ENCODE results near the gene ASB8. TPM values are rescaled to one million over a fixed set of nuclear protein-coding genes. Genes with fewer than 3 reads are reported as not detected.

Gene ASB8
- total RNA-seq, 3 donors from 2014 or later (not counting 1 experiment from before 2014, with no cell fraction given) = 62.9 to 73.8 (median 71.3) TPM

DNA sequence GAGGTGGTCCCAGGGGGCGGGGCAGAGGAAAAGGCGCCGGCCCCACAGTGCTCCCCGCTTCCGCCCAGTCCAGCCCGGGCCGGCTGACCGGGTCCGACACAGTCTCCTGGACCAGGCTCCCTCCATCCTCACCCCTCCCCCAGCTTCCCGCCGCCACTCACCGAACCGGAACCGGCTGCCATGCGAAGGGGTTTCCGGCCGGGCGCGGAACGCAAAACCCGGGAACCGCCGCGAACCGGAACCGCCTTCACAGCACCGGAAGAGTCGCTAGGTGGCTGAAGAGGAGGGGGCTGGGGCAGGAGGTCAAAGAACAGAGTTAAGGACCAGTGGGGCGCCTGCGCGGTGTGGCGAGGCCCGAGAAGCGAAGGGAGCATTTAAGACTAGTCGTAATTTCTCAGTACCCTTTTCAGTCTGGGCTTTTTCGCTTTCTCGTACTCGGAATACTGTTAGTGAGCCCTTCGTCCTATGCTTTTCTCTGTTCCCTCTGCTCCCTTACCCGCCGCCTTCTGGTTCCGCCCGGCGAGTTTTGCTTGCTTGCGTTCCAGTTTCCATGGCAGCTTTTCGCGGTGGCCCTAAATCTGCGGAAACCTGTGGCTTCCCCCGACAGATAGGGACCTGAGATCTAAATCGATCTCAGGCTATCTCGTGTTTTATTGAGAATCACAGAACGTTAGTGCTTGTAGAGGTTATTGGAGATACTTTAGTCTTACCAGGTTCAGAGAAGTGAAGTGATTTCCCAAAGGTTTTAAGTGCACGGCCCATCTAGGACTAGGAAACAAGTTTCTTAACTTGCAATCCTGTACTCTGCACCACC is 51.2 kb downstream of the ASB8 start, which contains the start of gene SENP1:
TSS of gene SENP1 (minus strand) at position 213 of the 814 bp plus-strand sequence. CDS start 4,607 bp downstream, outside the sequence.
- under 1% methylated on average over 53 of the region's 53 CpGs for WGBS (ENCODE audit: insufficient coverage)

DNA sequence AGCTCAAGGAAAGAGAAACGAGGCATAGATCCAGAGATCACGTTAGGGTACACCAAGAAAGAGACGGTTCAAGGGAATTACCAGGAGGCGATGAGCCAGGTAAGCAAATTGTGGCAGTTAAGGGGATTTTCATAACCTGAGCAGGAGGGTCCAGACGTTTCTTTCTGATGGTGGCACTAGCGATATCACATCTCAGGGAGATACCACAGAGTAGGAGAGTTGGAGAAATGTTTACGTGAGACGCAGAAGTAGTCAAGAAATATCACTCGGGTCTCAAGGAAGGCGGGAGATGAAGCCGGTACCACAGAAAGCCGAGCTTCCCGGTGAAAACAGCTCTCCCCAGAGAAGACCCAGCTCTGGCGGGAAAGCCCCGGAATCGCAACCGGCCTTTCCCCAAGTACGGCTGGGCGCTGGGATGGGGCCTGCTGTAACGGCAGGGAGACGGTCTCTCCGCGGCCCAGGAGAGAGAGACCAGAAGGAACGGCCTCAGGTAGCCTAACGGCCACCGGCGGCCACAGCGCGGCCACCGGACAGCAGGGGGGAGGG is 51.9 kb downstream of the ASB8 start:
- Mint-ChIP-seq H3K4me1 (peaks cover 20 to 44% of the 10 kb centered on the region in 2 donors), H3K9me3 (no peaks in the 10 kb centered on the region), H3K36me3 (no peaks in the 10 kb centered on the region), H3K27me3 (ENCODE audit: low read depth in 2 of 2) (peaks cover 7 to 9% of the 10 kb centered on the region in 2 donors), H3K27ac (peak overlapping the region; percentile 94 to 99), H3K4me3 (peak overlapping the region; percentile 89)
- under 1% methylated on average over 30 of the region's 30 CpGs for WGBS (ENCODE audit: insufficient coverage)
- H3K36me3 ChIP-seq (ENCODE audit: control insufficient read depth, insufficient read depth, low read length) = no peaks in the 10 kb centered on the region
- H3K27ac ChIP-seq (ENCODE audit: low read length) = peak overlapping the region; percentile 98
- H3K4me3 ChIP-seq (ENCODE audit: low read length) = peak overlapping the region; percentile 87
- intact Hi-C loops (cut with micrococcal nuclease) = loop anchor here (5.0 kb wide), 1 partner anchor 293 kb away; no protein-coding TSS in a partner anchor
- H3K9me3 ChIP-seq (ENCODE audit: control insufficient read depth, insufficient read depth, low read length) = no peaks in the 10 kb centered on the region
- peak; percentile 63 to 83 for DNase-seq
- no peaks in the 10 kb centered on the region for H3K27me3 ChIP-seq (ENCODE audit: control insufficient read depth, insufficient read depth, low read length)
- peaks cover 13% of the 10 kb centered on the region for H3K4me1 ChIP-seq (ENCODE audit: control insufficient read depth, insufficient read depth, low read length)
- peak; percentile 55 to 61 (median 59) for ATAC-seq
- TF ChIP-seq CTCF (IDR thresholded peaks at IDR 0.05) = no peak

More for the DNA sequence above, 51.2 kb downstream of the ASB8 start, which contains the start of gene SENP1:
- Histone ChIP-seq H3K27me3 (ENCODE audit: control insufficient read depth, insufficient read depth, low read length) (no peaks in the 10 kb centered on the region), H3K4me3 (ENCODE audit: low read length) (peak within 1 kb of the TSS; percentile 87), H3K27ac (ENCODE audit: low read length) (peak within 1 kb of the TSS; percentile 98), H3K36me3 (ENCODE audit: control insufficient read depth, insufficient read depth, low read length) (no peaks in the 10 kb centered on the region), H3K4me1 (ENCODE audit: control insufficient read depth, insufficient read depth, low read length) (peaks cover 13% of the 10 kb centered on the region), H3K9me3 (ENCODE audit: control insufficient read depth, insufficient read depth, low read length) (no peaks in the 10 kb centered on the region)
- TF ChIP-seq CTCF (IDR thresholded peaks at IDR 0.05) = peak; percentile 19
- Mint-ChIP-seq H3K4me3 (peak within 1 kb of the TSS; percentile 89), H3K27ac (peak within 1 kb of the TSS; percentile 94 to 99), H3K9me3 (no peaks in the 10 kb centered on the region), H3K27me3 (ENCODE audit: low read depth in 2 of 2) (peaks cover 7 to 9% of the 10 kb centered on the region in 2 donors), H3K4me1 (peaks cover 20 to 44% of the 10 kb centered on the region in 2 donors), H3K36me3 (no peaks in the 10 kb centered on the region)
- ATAC-seq (peak; percentile 81 to 88 (median 86)), DNase-seq (peak; percentile 87 to 94)
- intact Hi-C loops (cut with micrococcal nuclease) = loop anchor here (1.0 to 5.0 kb wide), 3 partner anchors 51 to 294 kb away; partner anchors contain the start of gene ASB8

DNA sequence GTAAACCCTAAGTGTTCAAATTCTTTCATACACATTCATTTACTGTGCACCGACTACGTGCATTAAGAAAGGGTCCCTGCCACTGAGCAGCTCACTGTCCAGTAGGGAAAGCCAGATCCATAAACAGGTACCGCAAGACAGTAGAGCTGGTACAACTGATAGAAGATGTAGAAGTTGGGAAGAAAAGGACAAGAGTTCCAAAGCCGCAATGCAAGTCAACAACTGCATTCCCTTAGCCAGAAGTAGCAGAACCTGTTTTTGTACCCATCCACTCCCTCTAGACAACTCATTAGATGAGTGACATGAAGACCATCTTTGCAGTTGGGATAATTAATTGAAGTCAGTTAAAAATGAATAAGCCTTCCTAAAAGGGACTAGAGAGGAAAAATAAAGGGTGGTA is 52.8 kb downstream of the ASB8 start:
- Mint-ChIP-seq H3K27me3 (ENCODE audit: low read depth in 2 of 2) (peaks cover 0 to 4% of the 10 kb centered on the region in 2 donors), H3K9me3 (no peaks in the 10 kb centered on the region), H3K36me3 (no peaks in the 10 kb centered on the region), H3K4me1 (peaks cover 20 to 44% of the 10 kb centered on the region in 2 donors), H3K4me3 (peak overlapping the region; percentile 89), H3K27ac (peak overlapping the region; percentile 94 to 99)
- Histone ChIP-seq H3K27me3 (ENCODE audit: control insufficient read depth, insufficient read depth, low read length) (no peaks in the 10 kb centered on the region), H3K4me1 (ENCODE audit: control insufficient read depth, insufficient read depth, low read length) (peaks cover 13% of the 10 kb centered on the region), H3K9me3 (ENCODE audit: control insufficient read depth, insufficient read depth, low read length) (no peaks in the 10 kb centered on the region), H3K4me3 (ENCODE audit: low read length) (no peak overlapping the region), H3K27ac (ENCODE audit: low read length) (peak overlapping the region; percentile 98), H3K36me3 (ENCODE audit: control insufficient read depth, insufficient read depth, low read length) (peaks cover 2% of the 10 kb centered on the region)
- 74% methylated on average over 4 of the region's 4 CpGs for WGBS (ENCODE audit: insufficient coverage)
- DNase-seq (peak in 1 of 2 donors; percentile 8), ATAC-seq (no peak)
- no peak for TF ChIP-seq CTCF (IDR thresholded peaks at IDR 0.05)
- intact Hi-C loops (cut with micrococcal nuclease) = no loop called here

Other genes starting within 250 kb of the ASB8 start
- gene TMEM106C, start 193.9 kb downstream of the ASB8 start, total RNA-seq = 10 to 100 TPM; 19.1 to 26.2 (median 22.5) TPM
- not detected for gene COL2A1, start 153.0 kb downstream of the ASB8 start, total RNA-seq
- gene SENP1, start 51.4 kb downstream of the ASB8 start, total RNA-seq = 10 to 100 TPM; 35.6 to 39.6 (median 36.8) TPM
- gene PFKM, start 38.2 kb downstream of the ASB8 start, total RNA-seq = 10 to 100 TPM in 1 of 3 donors, 1 to 10 TPM in 2; 6.2 to 13.5 (median 6.4) TPM
- gene CCDC184, start 26.1 kb upstream of the ASB8 start, total RNA-seq = 1 to 10 TPM; 3.0 to 6.2 (median 4.2) TPM
- not detected for gene OR10AD1, start 45.8 kb upstream of the ASB8 start, total RNA-seq
- gene ZNF641, start 193.4 kb upstream of the ASB8 start, total RNA-seq = 10 to 100 TPM; 44.0 to 51.4 (median 48.8) TPM

Data from natural killer cell (primary cell).